Measurements from ENCODE around the gene CADM2.

CADM2 gene

DNA sequence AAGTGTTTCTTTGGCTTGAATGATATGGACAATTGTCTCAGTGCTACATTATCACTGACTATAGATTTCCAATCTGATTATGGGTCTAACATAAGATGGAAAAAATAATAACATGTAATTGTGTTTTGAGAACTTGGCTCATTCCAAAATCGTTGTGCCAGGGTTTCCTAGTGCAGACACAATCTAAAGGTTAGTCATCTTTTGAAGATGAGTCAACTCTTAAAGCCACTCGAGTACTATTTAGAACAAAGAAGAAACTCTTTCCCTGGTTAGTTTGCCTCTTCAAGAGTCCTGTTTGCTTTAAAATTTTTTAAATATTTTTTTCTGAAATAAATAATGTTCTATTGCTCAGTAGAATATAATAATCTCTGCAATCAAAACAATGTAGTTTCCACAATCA lies 301.0 kb downstream of the CADM2 start:
- 38% methylated on average over 1 of the region's 2 CpGs for WGBS
- Histone ChIP-seq H3K79me1 (replicated peaks; ENCODE audit: low read length, poor library complexity, severe bottlenecking) (no peaks in the 10 kb centered on the region), H2BK15ac (ENCODE audit: low read depth, poor library complexity, severe bottlenecking) (no peak overlapping the region), H2BK5ac (ENCODE audit: low read depth, low read length, poor library complexity, severe bottlenecking) (no peak overlapping the region), H3K36me3 (ENCODE audit: control insufficient read depth in 1 of 2, insufficient read depth in 2 of 2, low read depth in 1 of 2, low read length in 2 of 2) (no peaks in the 10 kb centered on the region), H3K4ac (ENCODE audit: low read depth in 1 of 2, low read length in 2 of 2) (no peak overlapping the region), H3K9ac (ENCODE audit: low read length) (no peak overlapping the region), H2BK12ac (ENCODE audit: low read length in 2 of 2) (no peak overlapping the region), H3K14ac (ENCODE audit: low read length in 2 of 2) (no peak overlapping the region), H2BK120ac (ENCODE audit: low read depth, low read length) (no peak overlapping the region), H3K4me1 (ENCODE audit: control insufficient read depth, insufficient read depth, low read depth, low read length) (no peaks in the 10 kb centered on the region), H3K9me3 (ENCODE audit: control insufficient read depth, low read length) (no peaks in the 10 kb centered on the region), H4K8ac (ENCODE audit: low read length) (no peak overlapping the region), H3K4me2 (ENCODE audit: low read length, poor library complexity, severe bottlenecking) (no peak overlapping the region), H3K23ac (ENCODE audit: low read length in 2 of 2) (no peak overlapping the region), H3K4me3 (ENCODE audit: insufficient read depth in 1 of 2, low read depth in 1 of 2, low read length in 2 of 2) (no peak overlapping the region), H3K27me3 (ENCODE audit: control insufficient read depth in 1 of 2, insufficient read depth in 1 of 2, low read length in 2 of 2) (no peaks in the 10 kb centered on the region), H3K18ac (ENCODE audit: low read depth in 1 of 2, low read length in 2 of 2) (no peak overlapping the region), H2AK5ac (ENCODE audit: low read length, severe bottlenecking) (no peak overlapping the region), H4K91ac (ENCODE audit: low read length) (no peak overlapping the region), H2AFZ (ENCODE audit: low read depth, low read length) (no peak overlapping the region), H3K27ac (ENCODE audit: low read length, poor library complexity, severe bottlenecking) (no peak overlapping the region)
- no peak for DNase-seq

DNA sequence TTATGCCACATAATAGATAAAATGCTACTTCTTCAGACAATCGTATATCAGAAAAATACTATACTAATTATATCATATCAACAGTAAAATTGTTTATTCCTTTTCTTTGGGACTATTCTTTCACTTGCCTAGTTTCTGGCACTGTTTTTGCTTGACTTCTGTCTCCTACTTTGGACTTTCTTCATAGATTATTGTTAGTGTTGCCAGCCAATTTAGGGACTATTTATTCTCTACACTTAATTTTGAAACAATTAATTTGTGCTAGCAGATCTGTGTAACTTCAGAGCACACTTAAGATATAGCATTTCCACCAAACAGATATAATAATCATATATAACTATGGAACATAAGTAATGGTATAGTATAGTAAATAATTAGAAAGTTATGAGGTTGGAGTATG lies 305.6 kb downstream of the CADM2 start:
- no CpG with 5 or more reads among the region's 1 CpG for WGBS
- H3K14ac ChIP-seq (ENCODE audit: low read length in 2 of 2), result no peak overlapping the region
- DNase-seq, result no peak
- no peak overlapping the region for H4K91ac ChIP-seq (ENCODE audit: low read length)
- H2BK12ac ChIP-seq (ENCODE audit: low read length in 2 of 2), result no peak overlapping the region
- H3K4me1 ChIP-seq (ENCODE audit: control insufficient read depth, insufficient read depth, low read depth, low read length), result no peaks in the 10 kb centered on the region
- no peak overlapping the region for H2BK15ac ChIP-seq (ENCODE audit: low read depth, poor library complexity, severe bottlenecking)
- H4K8ac ChIP-seq (ENCODE audit: low read length), result no peak overlapping the region
- H3K27ac ChIP-seq (ENCODE audit: low read length, poor library complexity, severe bottlenecking), result no peak overlapping the region
- no peak overlapping the region for H3K23ac ChIP-seq (ENCODE audit: low read length in 2 of 2)
- no peak overlapping the region for H2AFZ ChIP-seq (ENCODE audit: low read depth, low read length)
- no peaks in the 10 kb centered on the region for H3K36me3 ChIP-seq (ENCODE audit: control insufficient read depth in 1 of 2, insufficient read depth in 2 of 2, low read depth in 1 of 2, low read length in 2 of 2)
- H2AK5ac ChIP-seq (ENCODE audit: low read length, severe bottlenecking), result no peak overlapping the region
- no peaks in the 10 kb centered on the region for H3K9me3 ChIP-seq (ENCODE audit: control insufficient read depth, low read length)
- H3K4ac ChIP-seq (ENCODE audit: low read depth in 1 of 2, low read length in 2 of 2), result no peak overlapping the region
- H3K79me1 ChIP-seq (replicated peaks; ENCODE audit: low read length, poor library complexity, severe bottlenecking), result no peaks in the 10 kb centered on the region
- no peak overlapping the region for H3K4me3 ChIP-seq (ENCODE audit: insufficient read depth in 1 of 2, low read depth in 1 of 2, low read length in 2 of 2)
- no peak overlapping the region for H3K9ac ChIP-seq (ENCODE audit: low read length)
- H2BK5ac ChIP-seq (ENCODE audit: low read depth, low read length, poor library complexity, severe bottlenecking), result no peak overlapping the region
- H3K4me2 ChIP-seq (ENCODE audit: low read length, poor library complexity, severe bottlenecking), result no peak overlapping the region
- no peak overlapping the region for H2BK120ac ChIP-seq (ENCODE audit: low read depth, low read length)
- no peak overlapping the region for H3K18ac ChIP-seq (ENCODE audit: low read depth in 1 of 2, low read length in 2 of 2)
- no peaks in the 10 kb centered on the region for H3K27me3 ChIP-seq (ENCODE audit: control insufficient read depth in 1 of 2, insufficient read depth in 1 of 2, low read length in 2 of 2)

DNA sequence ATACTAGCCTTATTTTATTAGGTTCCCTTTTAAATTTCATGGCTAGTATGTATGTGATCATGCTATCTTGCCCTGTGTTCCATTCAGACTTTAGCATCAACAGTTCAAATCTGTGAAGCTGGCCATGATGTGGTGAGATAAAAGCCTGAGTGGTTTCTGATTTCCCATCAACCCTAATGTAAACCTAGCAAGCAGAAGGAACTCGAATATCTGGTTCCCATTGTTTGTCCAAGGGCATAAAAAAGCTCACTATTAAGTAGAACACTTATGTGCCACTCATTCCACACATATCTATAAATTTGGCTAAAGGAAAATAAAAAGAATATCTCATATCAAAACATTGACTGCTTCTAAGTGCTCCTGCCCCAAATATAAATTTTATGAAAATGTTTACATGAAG lies 311.7 kb downstream of the CADM2 start:
- no peak overlapping the region for H3K4ac ChIP-seq (ENCODE audit: low read depth in 1 of 2, low read length in 2 of 2)
- no peaks in the 10 kb centered on the region for H3K36me3 ChIP-seq (ENCODE audit: control insufficient read depth in 1 of 2, insufficient read depth in 2 of 2, low read depth in 1 of 2, low read length in 2 of 2)
- H2BK5ac ChIP-seq (ENCODE audit: low read depth, low read length, poor library complexity, severe bottlenecking), result no peak overlapping the region
- no peaks in the 10 kb centered on the region for H3K9me3 ChIP-seq (ENCODE audit: control insufficient read depth, low read length)
- no peak overlapping the region for H2BK120ac ChIP-seq (ENCODE audit: low read depth, low read length)
- no peak overlapping the region for H3K9ac ChIP-seq (ENCODE audit: low read length)
- no peak overlapping the region for H3K4me2 ChIP-seq (ENCODE audit: low read length, poor library complexity, severe bottlenecking)
- H3K23ac ChIP-seq (ENCODE audit: low read length in 2 of 2), result no peak overlapping the region
- no peak overlapping the region for H4K91ac ChIP-seq (ENCODE audit: low read length)
- no peak overlapping the region for H2BK12ac ChIP-seq (ENCODE audit: low read length in 2 of 2)
- no peaks in the 10 kb centered on the region for H3K4me1 ChIP-seq (ENCODE audit: control insufficient read depth, insufficient read depth, low read depth, low read length)
- H2AFZ ChIP-seq (ENCODE audit: low read depth, low read length), result no peak overlapping the region
- H4K8ac ChIP-seq (ENCODE audit: low read length), result no peak overlapping the region
- H3K79me1 ChIP-seq (replicated peaks; ENCODE audit: low read length, poor library complexity, severe bottlenecking), result no peaks in the 10 kb centered on the region
- no peak overlapping the region for H2BK15ac ChIP-seq (ENCODE audit: low read depth, poor library complexity, severe bottlenecking)
- H3K4me3 ChIP-seq (ENCODE audit: insufficient read depth in 1 of 2, low read depth in 1 of 2, low read length in 2 of 2), result no peak overlapping the region
- 17% methylated on average over 1 of the region's 1 CpG for WGBS
- no peak overlapping the region for H2AK5ac ChIP-seq (ENCODE audit: low read length, severe bottlenecking)
- H3K18ac ChIP-seq (ENCODE audit: low read depth in 1 of 2, low read length in 2 of 2), result no peak overlapping the region
- H3K27ac ChIP-seq (ENCODE audit: low read length, poor library complexity, severe bottlenecking), result no peak overlapping the region
- H3K27me3 ChIP-seq (ENCODE audit: control insufficient read depth in 1 of 2, insufficient read depth in 1 of 2, low read length in 2 of 2), result no peaks in the 10 kb centered on the region
- no peak overlapping the region for H3K14ac ChIP-seq (ENCODE audit: low read length in 2 of 2)
- no peak for DNase-seq

DNA sequence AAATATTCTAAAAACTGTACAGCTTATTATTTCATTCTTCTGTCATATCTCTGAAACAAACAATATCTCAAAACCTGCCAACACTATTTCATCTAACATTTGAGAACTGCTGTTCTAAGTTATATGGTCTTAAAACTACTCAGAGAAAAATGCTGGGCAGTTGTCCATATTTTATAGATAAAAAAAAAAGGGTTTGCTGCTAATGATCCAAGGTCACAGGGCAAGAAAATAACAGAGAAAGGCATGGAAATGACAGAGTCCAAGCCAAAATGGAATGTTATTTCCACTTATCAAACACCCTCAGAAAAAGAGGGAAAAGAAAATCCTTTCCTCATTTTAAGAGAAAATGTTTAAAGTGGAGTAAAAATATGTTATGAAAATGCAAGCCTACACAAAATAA lies 313.1 kb downstream of the CADM2 start:
- no peaks in the 10 kb centered on the region for H3K27me3 ChIP-seq (ENCODE audit: control insufficient read depth in 1 of 2, insufficient read depth in 1 of 2, low read length in 2 of 2)
- no peak overlapping the region for H3K9ac ChIP-seq (ENCODE audit: low read length)
- no peak overlapping the region for H3K14ac ChIP-seq (ENCODE audit: low read length in 2 of 2)
- H3K4me2 ChIP-seq (ENCODE audit: low read length, poor library complexity, severe bottlenecking), result no peak overlapping the region
- no peaks in the 10 kb centered on the region for H3K4me1 ChIP-seq (ENCODE audit: control insufficient read depth, insufficient read depth, low read depth, low read length)
- H2AFZ ChIP-seq (ENCODE audit: low read depth, low read length), result no peak overlapping the region
- no peak overlapping the region for H3K4ac ChIP-seq (ENCODE audit: low read depth in 1 of 2, low read length in 2 of 2)
- no peak overlapping the region for H3K4me3 ChIP-seq (ENCODE audit: insufficient read depth in 1 of 2, low read depth in 1 of 2, low read length in 2 of 2)
- no peak overlapping the region for H2AK5ac ChIP-seq (ENCODE audit: low read length, severe bottlenecking)
- H4K91ac ChIP-seq (ENCODE audit: low read length), result no peak overlapping the region
- no peak overlapping the region for H2BK120ac ChIP-seq (ENCODE audit: low read depth, low read length)
- no peaks in the 10 kb centered on the region for H3K9me3 ChIP-seq (ENCODE audit: control insufficient read depth, low read length)
- H2BK12ac ChIP-seq (ENCODE audit: low read length in 2 of 2), result no peak overlapping the region
- no peak overlapping the region for H3K18ac ChIP-seq (ENCODE audit: low read depth in 1 of 2, low read length in 2 of 2)
- no peak overlapping the region for H2BK5ac ChIP-seq (ENCODE audit: low read depth, low read length, poor library complexity, severe bottlenecking)
- H4K8ac ChIP-seq (ENCODE audit: low read length), result no peak overlapping the region
- H3K27ac ChIP-seq (ENCODE audit: low read length, poor library complexity, severe bottlenecking), result no peak overlapping the region
- H3K36me3 ChIP-seq (ENCODE audit: control insufficient read depth in 1 of 2, insufficient read depth in 2 of 2, low read depth in 1 of 2, low read length in 2 of 2), result no peaks in the 10 kb centered on the region
- H2BK15ac ChIP-seq (ENCODE audit: low read depth, poor library complexity, severe bottlenecking), result no peak overlapping the region
- H3K79me1 ChIP-seq (replicated peaks; ENCODE audit: low read length, poor library complexity, severe bottlenecking), result no peaks in the 10 kb centered on the region
- no peak for DNase-seq
- no peak overlapping the region for H3K23ac ChIP-seq (ENCODE audit: low read length in 2 of 2)

All from mesenchymal stem cell (in vitro differentiated cells and primary cell).